ENCODE results near the gene TRAPPC12.
"Not testable (repeated sequence)": the region's sequence is repeated elsewhere in the genome, so short reads cannot be mapped to it uniquely, and the experiment has no call there.

Gene TRAPPC12

DNA sequence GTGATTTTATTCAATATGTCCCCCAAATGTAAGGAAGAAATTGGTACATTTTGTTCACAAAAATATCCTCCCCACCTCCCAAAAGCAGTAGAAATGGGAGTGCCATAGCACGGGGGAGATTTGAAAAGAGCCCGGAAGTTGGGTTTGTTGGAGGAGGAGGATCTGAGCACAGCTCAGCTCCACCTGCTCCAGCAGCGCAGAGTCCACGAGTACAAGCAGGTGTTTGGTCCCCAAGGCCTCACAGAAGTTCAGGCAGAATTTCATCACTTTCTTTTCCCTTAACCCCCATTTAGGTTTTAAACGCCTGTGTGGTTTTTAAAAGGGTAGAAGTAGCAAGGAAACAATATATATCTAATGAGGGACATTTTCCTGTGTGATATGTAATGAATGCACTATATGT is 56.0 kb downstream of the TRAPPC12 start:
- Histone ChIP-seq H3K36me3 (ENCODE audit: control insufficient read depth, insufficient read depth, low read length, severe bottlenecking) (peaks cover 46% of the 10 kb centered on the region), H3K4me1 (ENCODE audit: control insufficient read depth, insufficient read depth, low read length) (peaks cover 5% of the 10 kb centered on the region), H3K4me3 (ENCODE audit: low read length) (no peak overlapping the region), H3K9ac (ENCODE audit: low read length) (no peak overlapping the region), H3K9me3 (ENCODE audit: control insufficient read depth, low read length) (no peaks in the 10 kb centered on the region), H3K27me3 (replicated peaks; ENCODE audit: control insufficient read depth, insufficient read depth, low read length) (no peaks in the 10 kb centered on the region)
- no peak for DNase-seq (ENCODE audit: low read depth)

DNA sequence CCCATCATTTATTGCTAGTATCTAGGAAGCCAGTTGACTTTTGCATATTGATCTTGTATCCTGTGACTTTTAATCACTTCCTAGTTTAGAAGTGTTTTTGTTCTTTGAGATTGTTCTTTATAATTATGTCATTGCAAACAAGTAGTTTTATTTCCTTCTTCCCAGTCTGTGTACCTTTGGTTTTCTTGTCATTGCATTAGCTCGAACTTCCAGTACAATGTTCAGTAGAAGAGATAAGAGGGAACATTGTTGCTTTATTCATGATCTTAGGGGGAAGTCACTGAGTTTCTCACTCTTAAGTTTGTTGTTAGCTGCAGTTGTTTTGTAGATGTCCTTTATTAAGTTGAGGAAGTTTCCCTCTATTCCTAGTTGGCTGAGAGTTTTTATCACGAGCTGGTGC is 61.0 kb downstream of the TRAPPC12 start:
- H3K9ac ChIP-seq (ENCODE audit: low read length) = no peak overlapping the region
- H3K4me1 ChIP-seq (ENCODE audit: control insufficient read depth, insufficient read depth, low read length) = no peaks in the 10 kb centered on the region
- H3K36me3 ChIP-seq (ENCODE audit: control insufficient read depth, insufficient read depth, low read length, severe bottlenecking) = peaks cover 24% of the 10 kb centered on the region
- no peak overlapping the region for H3K4me3 ChIP-seq (ENCODE audit: low read length)
- no peaks in the 10 kb centered on the region for H3K27me3 ChIP-seq (replicated peaks; ENCODE audit: control insufficient read depth, insufficient read depth, low read length)
- DNase-seq (ENCODE audit: low read depth) = no peak
- no peaks in the 10 kb centered on the region for H3K9me3 ChIP-seq (ENCODE audit: control insufficient read depth, low read length)

DNA sequence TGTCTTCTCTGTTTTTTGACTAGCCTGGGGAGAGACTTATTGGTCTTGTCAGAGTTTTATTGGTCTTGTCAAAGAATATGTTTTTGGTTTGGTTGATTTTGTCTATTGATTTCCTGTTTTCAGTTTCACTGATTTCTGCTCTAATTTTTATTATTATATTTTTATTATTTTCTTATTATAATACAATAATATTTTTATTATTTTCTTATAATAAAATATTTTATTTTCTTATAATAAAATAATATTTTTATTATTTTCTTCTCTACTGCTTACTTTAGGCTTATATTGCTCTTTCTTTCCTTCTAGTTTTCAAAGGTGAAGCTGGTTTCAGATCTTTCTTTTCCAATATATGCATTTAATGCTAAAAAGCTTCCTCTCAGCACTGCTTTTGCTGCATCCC is 62.0 kb downstream of the TRAPPC12 start:
- Histone ChIP-seq H3K4me1 (ENCODE audit: control insufficient read depth, insufficient read depth, low read length) (no peaks in the 10 kb centered on the region), H3K36me3 (ENCODE audit: control insufficient read depth, insufficient read depth, low read length, severe bottlenecking) (peaks cover 30% of the 10 kb centered on the region), H3K9me3 (ENCODE audit: control insufficient read depth, low read length) (no peaks in the 10 kb centered on the region), H3K9ac (ENCODE audit: low read length) (no peak overlapping the region), H3K27me3 (replicated peaks; ENCODE audit: control insufficient read depth, insufficient read depth, low read length) (no peaks in the 10 kb centered on the region), H3K4me3 (ENCODE audit: low read length) (no peak overlapping the region)
- DNase-seq (ENCODE audit: low read depth) = no peak

DNA sequence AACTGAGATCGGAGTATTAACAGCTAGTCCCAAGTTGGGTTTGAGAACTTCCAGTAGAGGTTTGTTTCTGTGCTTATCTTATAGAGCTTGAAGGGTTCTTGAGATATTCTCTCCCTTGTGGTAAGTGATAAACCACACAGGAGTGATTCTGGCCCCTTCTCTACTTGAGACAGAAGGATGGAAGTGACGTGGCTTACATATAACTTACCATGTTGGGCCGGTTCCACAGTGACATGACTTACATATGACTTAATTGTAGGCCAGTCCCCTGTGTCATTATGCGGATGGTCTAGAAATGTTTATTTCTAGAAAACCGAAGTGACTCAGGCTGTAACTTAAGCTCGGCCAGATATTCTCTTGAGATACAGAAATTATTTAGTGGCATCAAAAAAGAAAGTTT is 62.7 kb downstream of the TRAPPC12 start:
- H3K9me3 ChIP-seq (ENCODE audit: control insufficient read depth, low read length) = no peaks in the 10 kb centered on the region
- no peak overlapping the region for H3K9ac ChIP-seq (ENCODE audit: low read length)
- no peaks in the 10 kb centered on the region for H3K4me1 ChIP-seq (ENCODE audit: control insufficient read depth, insufficient read depth, low read length)
- no peak for DNase-seq (ENCODE audit: low read depth)
- H3K4me3 ChIP-seq (ENCODE audit: low read length) = no peak overlapping the region
- peaks cover 34% of the 10 kb centered on the region for H3K36me3 ChIP-seq (ENCODE audit: control insufficient read depth, insufficient read depth, low read length, severe bottlenecking)
- no peaks in the 10 kb centered on the region for H3K27me3 ChIP-seq (replicated peaks; ENCODE audit: control insufficient read depth, insufficient read depth, low read length)

DNA sequence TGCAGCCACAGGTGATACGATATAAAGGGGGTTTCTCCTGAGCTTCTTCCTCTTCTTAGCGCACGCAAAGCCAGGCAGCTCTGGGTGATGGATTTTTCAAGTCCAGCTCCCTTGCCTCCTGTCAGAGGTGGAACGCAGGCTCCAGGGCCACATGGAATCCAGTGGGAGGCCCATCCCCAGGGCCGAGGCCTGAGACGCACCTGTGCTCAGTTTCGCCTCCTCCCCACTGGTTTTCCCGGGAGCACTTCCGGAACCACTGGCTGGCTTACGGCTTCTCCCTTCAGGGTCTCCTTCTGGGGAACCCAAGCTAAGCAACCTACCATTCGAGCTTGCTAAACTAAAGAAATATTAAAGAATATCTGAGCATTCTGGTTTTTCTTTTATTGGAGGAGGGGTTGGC is 63.6 kb downstream of the TRAPPC12 start:
- Histone ChIP-seq H3K4me3 (ENCODE audit: low read length) (no peak overlapping the region), H3K27me3 (replicated peaks; ENCODE audit: control insufficient read depth, insufficient read depth, low read length) (no peaks in the 10 kb centered on the region), H3K9ac (ENCODE audit: low read length) (no peak overlapping the region), H3K36me3 (ENCODE audit: control insufficient read depth, insufficient read depth, low read length, severe bottlenecking) (peaks cover 39% of the 10 kb centered on the region), H3K4me1 (ENCODE audit: control insufficient read depth, insufficient read depth, low read length) (peaks cover 5% of the 10 kb centered on the region), H3K9me3 (ENCODE audit: control insufficient read depth, low read length) (no peaks in the 10 kb centered on the region)
- DNase-seq (ENCODE audit: low read depth) = no peak

DNA sequence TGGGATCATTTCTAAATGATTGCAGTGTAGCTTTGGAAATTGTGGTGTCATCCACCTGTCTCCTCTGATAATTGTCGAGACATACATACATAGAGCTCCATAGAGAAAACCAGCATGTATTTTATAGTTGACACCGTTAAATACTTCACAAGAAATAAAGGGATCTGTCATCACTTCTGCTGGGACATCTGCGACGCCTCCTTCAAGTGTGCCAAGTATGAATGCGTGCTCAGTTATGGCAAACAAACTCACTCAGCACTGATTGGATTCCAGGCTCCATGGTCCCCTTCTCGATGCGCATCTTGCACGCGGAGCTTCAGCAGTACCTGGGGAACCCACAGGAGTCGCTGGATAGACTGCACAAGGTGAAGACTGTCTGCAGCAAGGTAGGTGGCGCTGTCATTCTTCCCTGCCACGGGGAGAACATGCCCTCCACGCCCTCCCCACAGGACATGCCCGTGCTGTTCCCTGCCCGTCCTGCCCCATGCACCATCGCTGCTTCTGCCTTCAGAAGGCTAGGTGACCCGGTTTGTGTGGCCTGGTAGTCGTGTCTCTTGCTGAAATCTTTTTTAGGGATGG is 64.1 kb downstream of the TRAPPC12 start:
- Histone ChIP-seq H3K9ac (ENCODE audit: low read length) (no peak overlapping the region), H3K4me1 (ENCODE audit: control insufficient read depth, insufficient read depth, low read length) (peaks cover 6% of the 10 kb centered on the region), H3K27me3 (replicated peaks; ENCODE audit: control insufficient read depth, insufficient read depth, low read length) (no peaks in the 10 kb centered on the region), H3K4me3 (ENCODE audit: low read length) (no peak overlapping the region), H3K9me3 (ENCODE audit: control insufficient read depth, low read length) (no peaks in the 10 kb centered on the region), H3K36me3 (ENCODE audit: control insufficient read depth, insufficient read depth, low read length, severe bottlenecking) (peaks cover 39% of the 10 kb centered on the region)
- DNase-seq (ENCODE audit: low read depth) = no peak

DNA sequence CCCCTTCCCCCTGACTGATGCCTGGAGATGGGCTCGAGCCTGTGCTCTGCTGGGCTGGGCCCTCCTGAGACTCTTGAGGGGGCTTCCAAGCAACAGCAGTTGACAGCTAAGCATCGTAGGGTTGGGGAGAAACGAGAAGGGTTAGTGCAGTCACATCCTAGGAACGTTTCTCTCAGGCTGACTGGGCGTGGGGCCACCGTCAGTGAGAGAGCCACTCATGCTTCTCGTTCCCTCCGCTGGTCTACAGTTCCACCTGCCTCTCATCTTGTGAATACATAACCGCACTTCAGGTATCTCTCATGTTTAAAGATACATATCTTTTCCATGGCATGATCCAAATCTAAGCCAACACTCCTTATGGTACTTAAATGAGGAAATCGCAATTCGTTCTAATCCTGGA is 66.4 kb downstream of the TRAPPC12 start:
- no peak overlapping the region for H3K4me3 ChIP-seq (ENCODE audit: low read length)
- no peak overlapping the region for H3K9ac ChIP-seq (ENCODE audit: low read length)
- H3K36me3 ChIP-seq (ENCODE audit: control insufficient read depth, insufficient read depth, low read length, severe bottlenecking) = peaks cover 52% of the 10 kb centered on the region
- no peaks in the 10 kb centered on the region for H3K9me3 ChIP-seq (ENCODE audit: control insufficient read depth, low read length)
- H3K4me1 ChIP-seq (ENCODE audit: control insufficient read depth, insufficient read depth, low read length) = peaks cover 6% of the 10 kb centered on the region
- DNase-seq (ENCODE audit: low read depth) = no peak
- H3K27me3 ChIP-seq (replicated peaks; ENCODE audit: control insufficient read depth, insufficient read depth, low read length) = no peaks in the 10 kb centered on the region

DNA sequence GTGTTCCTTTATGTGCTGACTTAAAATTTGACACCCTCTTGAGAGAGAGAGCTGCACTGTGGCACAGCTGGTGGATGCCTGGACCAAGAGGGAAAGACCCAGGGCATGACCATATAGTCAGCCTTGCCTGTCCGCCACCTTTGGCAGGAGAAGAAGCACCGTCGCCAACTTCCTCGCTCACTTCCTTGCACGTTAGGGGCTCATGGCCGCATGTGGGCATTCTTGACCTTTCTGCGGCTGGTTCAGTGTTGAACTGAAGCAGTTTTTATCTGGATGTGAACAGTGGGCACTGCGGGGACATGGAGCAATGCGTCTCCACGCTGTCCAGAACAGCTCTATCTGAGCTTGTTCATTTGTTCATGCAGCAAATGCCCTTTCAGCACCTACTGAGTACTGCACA is 66.9 kb downstream of the TRAPPC12 start:
- no peak for DNase-seq (ENCODE audit: low read depth)
- Histone ChIP-seq H3K27me3 (replicated peaks; ENCODE audit: control insufficient read depth, insufficient read depth, low read length) (no peaks in the 10 kb centered on the region), H3K4me3 (ENCODE audit: low read length) (no peak overlapping the region), H3K36me3 (ENCODE audit: control insufficient read depth, insufficient read depth, low read length, severe bottlenecking) (peaks cover 52% of the 10 kb centered on the region), H3K9me3 (ENCODE audit: control insufficient read depth, low read length) (no peaks in the 10 kb centered on the region), H3K9ac (ENCODE audit: low read length) (no peak overlapping the region), H3K4me1 (ENCODE audit: control insufficient read depth, insufficient read depth, low read length) (peaks cover 6% of the 10 kb centered on the region)

DNA sequence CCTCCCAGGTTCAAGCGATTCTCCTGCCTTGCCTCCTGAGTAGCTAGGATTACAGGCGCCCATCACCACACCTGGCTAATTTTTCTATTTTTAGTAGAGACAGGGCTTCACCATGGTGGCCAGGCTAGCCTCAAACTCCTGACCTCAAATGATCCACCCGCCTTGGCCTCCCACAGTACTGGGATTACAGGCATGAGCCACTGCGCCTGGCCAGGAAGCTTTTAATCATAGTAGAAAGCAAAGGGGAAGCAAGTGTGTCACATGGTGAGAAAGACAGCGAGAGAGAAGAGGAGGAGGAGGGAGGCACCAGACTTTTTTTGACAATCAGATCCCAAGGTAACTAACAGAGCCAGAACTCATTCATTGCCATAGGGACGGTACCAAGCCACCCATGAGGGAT is 67.7 kb downstream of the TRAPPC12 start:
- H3K4me1 ChIP-seq (ENCODE audit: control insufficient read depth, insufficient read depth, low read length); H3K4me3 ChIP-seq (ENCODE audit: low read length); H3K27me3 ChIP-seq (replicated peaks; ENCODE audit: control insufficient read depth, insufficient read depth, low read length); H3K9ac ChIP-seq (ENCODE audit: low read length); H3K9me3 ChIP-seq (ENCODE audit: control insufficient read depth, low read length); DNase-seq (ENCODE audit: low read depth): not testable (repeated sequence)
- peaks cover 52% of the 10 kb centered on the region for H3K36me3 ChIP-seq (ENCODE audit: control insufficient read depth, insufficient read depth, low read length, severe bottlenecking)

DNA sequence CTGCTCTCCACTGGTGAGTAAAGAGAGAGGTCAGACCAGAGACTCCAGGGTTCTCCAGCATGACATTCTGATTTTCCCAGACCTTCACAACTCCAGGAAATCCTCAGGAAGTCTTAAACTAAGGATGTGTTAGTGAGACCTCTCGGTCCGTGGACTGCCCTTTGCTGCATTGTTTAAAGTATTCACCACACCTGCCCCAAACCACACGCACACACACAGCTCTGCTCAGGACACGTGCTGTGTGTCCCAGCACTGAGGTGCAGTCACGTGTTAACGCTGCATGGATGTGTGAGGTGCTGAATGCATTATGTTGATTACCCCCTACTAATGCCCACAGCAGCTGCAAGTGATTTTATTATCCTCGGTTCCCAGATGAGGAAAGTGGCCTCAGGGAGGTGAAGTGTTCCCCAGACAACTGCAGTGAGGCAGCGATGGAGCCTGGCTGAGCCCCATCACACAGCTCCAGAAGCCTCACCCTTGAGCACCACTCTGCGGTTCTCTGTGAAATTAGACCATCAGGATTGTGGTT is 68.4 kb downstream of the TRAPPC12 start:
- Histone ChIP-seq H3K9ac (ENCODE audit: low read length) (peak overlapping the region; percentile 38), H3K4me3 (ENCODE audit: low read length) (peak overlapping the region; percentile 52), H3K27me3 (replicated peaks; ENCODE audit: control insufficient read depth, insufficient read depth, low read length) (no peaks in the 10 kb centered on the region), H3K36me3 (ENCODE audit: control insufficient read depth, insufficient read depth, low read length, severe bottlenecking) (peaks cover 52% of the 10 kb centered on the region), H3K4me1 (ENCODE audit: control insufficient read depth, insufficient read depth, low read length) (peaks cover 7% of the 10 kb centered on the region), H3K9me3 (ENCODE audit: control insufficient read depth, low read length) (no peaks in the 10 kb centered on the region)
- no peak for DNase-seq (ENCODE audit: low read depth)

DNA sequence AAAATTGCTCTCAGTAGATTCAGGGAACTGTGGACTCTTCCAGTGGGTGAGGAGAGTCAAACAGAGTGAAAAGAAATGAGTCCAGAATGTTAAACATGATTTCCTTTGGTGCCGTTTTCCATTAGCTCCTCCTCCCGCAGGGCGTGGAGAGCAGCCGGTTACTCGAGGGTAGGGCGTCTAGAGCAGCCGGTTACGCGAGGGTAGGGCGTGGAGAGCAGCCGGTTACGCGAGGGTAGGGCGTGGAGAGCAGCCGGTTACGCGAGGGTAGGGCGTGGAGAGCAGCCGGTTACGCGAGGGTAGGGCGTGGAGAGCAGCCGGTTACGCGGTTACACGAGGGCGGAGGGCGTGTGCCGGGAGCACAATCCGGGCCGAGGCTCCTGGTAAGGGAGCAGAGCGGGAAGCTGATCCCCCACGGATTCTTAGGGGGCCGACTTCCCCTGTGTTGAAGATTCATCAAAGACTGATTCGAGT is 69.0 kb downstream of the TRAPPC12 start:
- peak overlapping the region; percentile 52 for H3K4me3 ChIP-seq (ENCODE audit: low read length)
- H3K9ac ChIP-seq (ENCODE audit: low read length) = peak overlapping the region; percentile 38
- peaks cover 52% of the 10 kb centered on the region for H3K36me3 ChIP-seq (ENCODE audit: control insufficient read depth, insufficient read depth, low read length, severe bottlenecking)
- not testable (repeated sequence) for H3K27me3 ChIP-seq (replicated peaks; ENCODE audit: control insufficient read depth, insufficient read depth, low read length); DNase-seq (ENCODE audit: low read depth); H3K9me3 ChIP-seq (ENCODE audit: control insufficient read depth, low read length)
- peaks cover 13% of the 10 kb centered on the region for H3K4me1 ChIP-seq (ENCODE audit: control insufficient read depth, insufficient read depth, low read length)

DNA sequence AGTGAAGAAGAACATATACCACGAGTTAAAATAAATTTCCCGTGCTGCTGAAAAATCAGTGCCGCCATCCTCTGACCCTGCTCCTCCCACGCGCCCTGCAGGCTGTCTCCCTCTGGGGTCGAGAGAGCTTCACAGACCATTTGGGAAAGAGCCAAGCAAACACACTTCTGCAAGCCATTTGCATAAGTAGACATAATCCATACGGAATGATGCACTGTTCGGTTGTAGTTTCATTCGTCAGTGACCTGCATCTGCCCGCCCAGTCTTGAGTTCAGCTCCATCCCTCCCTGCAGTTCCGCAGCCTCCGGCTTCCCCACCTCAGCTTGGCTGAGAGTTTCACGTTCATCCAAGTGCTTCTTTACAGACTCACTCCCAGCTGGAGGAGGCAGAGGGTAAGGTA is 69.6 kb downstream of the TRAPPC12 start:
- Histone ChIP-seq H3K9ac (ENCODE audit: low read length) (no peak overlapping the region), H3K36me3 (ENCODE audit: control insufficient read depth, insufficient read depth, low read length, severe bottlenecking) (peaks cover 46% of the 10 kb centered on the region), H3K27me3 (replicated peaks; ENCODE audit: control insufficient read depth, insufficient read depth, low read length) (no peaks in the 10 kb centered on the region), H3K4me3 (ENCODE audit: low read length) (no peak overlapping the region), H3K9me3 (ENCODE audit: control insufficient read depth, low read length) (no peaks in the 10 kb centered on the region), H3K4me1 (ENCODE audit: control insufficient read depth, insufficient read depth, low read length) (peaks cover 19% of the 10 kb centered on the region)
- no peak for DNase-seq (ENCODE audit: low read depth)
